Ecto neural progenitor cell (in vitro differentiated cells): ENCODE results near the gene TBC1D22A.

Source experiments
- DNase-seq: peaks from one replicate; pipeline ENCODE4 v3.0.0-alpha.2; 2018; ENCODE audit warnings: low spot score

The TBC1D22A gene

DNA sequence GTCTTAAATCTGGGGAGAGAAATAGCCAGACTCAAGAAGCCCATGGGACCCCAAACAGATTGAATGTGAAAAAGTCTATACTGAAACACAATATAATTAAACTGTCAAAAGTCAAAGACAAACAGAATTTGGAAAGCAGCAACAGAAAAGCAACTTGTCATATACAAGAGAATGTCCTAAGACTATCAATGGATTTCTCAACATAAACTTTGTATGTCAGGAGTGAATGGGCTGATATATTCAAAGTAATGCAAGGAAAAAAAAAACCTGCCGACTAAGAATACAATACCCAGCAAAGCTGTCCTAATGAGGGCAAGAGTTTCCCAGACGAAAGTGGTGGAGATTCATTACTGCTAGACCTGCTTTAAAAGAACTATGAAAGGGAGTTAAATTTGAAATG lies 73.2 kb downstream of the TBC1D22A start:
- DNase-seq = no peak

DNA sequence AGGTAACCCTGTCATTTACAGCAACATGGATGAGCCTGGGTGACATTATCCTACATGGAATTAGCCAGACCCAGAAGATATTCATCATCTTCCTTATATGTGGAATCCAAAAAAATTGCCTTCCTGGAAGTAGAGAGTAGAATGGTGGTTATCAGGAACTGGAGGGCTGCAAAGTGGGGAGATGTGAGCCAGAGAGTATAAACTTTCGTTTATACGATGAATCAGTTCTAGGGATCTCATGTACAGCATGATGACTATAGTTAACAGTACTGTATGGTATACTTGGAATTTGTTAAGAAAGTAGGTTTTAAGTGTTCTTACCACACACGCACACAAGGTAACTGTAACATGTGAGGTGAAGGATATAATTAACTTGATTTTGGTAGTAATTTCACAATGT lies 79.1 kb downstream of the TBC1D22A start:
- no peak for DNase-seq

DNA sequence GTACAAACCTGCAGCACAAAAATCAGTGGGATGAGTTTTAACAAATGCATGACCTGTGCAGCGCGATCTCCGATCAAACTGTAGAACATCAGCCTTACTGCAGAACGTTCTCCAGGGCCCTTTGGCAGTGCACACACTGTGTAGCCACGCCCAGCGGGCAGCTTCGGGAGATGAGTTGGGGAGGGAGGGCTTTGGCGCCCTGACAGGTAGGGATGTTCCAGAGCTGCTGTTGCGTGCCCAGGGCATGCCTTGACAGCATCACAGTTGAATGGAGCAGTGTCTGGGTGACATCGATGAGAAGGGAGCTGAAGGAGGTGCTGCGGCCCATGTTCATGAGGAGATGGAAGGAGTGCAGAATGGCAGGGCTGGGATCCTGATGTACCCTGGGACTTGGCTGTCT lies 80.2 kb downstream of the TBC1D22A start:
- DNase-seq = no peak

DNA sequence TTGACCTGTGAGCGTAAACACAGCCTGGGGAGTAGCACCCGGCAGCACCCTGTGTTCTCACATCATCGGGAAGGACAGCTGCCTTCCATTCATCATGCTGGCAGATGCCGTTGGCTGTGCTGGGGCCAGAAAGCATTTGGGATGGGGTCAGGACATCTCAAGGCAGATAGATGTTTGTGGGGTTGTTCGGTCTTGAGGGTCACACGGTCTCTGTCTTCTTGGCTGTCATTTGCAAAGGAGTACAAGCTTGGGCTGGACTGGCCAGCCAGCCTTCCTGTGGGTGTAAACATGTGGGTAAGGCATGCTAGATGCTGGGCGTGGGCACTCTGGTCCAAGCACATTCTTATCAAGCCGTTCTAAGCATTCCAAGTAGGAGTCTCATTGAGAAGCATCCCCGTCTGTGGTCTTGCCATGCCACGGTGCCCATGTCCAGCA lies 81.4 kb downstream of the TBC1D22A start:
- no peak for DNase-seq

DNA sequence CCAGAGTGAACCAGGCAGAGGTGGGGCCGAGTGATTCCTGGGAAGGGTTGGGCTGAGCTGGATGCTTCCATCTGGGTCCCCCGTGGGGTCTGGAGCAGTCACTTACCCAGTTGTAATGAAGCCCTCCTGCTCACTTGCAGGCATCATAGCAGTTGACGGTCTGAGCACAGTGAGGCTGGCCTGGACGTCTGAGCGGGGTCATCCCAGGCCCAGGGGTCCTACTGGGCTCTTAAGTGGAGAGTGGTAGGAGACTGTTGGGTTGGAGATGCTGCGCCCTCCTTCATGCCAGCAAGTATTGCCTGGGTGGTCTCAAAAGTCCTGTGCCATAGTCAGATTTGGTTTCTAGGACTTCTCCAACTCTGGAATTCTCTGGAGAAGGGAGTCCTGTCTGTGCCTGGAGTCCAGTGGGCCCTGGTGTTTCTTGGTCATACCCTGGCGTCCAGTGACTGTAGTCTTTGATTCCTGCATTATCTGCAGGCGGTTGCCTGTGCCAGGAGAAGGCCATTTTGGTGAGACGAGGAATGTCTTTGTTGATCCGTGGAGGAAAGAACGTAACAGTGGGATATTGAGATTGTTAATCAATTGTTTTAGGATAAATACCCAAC lies 82.3 kb downstream of the TBC1D22A start:
- DNase-seq = no peak

DNA sequence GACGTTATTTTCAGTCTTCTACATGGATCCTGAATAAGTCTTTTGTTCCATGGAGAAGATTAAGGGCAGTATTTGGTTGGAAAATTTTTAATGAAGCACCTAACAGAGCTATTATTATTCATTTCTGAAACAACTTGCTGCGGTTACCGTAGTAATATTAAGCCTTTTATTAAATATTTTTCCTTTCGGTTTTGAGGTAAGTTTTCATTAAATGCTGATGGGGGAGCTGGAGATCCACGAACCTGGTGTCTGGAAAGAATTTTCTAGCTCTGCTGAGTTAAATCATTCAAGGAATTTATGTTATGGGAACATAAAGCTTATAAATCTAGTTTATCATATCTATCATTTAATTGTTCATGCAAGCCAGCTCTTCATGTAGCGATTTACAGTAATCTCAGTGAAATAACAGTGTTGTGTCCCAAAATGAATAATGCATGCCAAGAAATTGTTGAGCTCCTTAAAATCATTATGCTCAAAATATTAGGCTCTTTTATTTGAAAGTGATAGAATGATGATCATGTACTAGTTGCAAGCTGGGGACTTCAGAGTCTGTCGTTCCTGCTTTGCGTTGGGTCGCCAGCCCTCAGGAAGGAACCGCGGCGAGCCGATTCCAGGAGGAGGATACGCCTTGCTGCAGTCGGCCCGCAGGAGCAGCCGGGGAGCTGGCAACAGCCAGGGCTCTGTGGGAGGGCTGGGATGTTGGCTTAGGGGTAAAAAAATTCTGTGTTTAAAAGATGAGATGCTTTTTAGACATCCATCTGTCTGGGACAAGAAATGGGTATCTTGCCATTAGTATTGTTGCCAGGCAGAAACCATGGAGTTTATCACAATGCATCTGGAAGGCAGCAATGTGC lies 83.1 kb downstream of the TBC1D22A start:
- DNase-seq = no peak

DNA sequence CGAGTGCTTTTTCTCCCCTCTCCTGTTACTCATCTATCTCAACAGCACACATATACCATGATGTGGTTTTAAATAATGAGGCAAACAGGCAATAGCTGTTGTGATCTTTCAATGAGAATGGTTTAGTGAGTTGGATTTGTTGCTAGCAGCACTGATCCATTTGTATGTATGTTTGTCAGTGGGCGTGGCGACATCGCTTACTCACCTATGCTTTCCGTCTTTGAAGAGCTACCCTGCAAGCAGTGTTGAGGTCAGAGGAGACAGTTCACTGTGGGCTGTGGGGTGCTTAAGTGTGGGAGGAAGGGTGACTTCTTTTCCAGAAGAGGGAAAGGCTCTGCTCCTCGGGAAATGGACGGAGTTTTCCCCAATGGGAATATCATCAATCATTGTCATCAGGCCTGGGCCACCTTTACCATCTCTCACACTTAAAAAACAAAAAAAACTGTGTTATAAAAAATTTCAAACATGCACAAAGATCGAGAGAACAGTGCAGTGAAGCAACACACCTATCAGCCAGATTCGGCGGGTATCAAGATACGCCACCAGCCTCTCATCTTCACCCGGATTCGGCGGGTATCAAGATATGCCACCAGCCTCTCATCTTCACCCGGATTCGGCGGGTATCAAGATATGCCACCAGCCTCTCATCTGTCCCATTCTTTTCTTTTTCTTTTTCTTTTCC lies 83.8 kb downstream of the TBC1D22A start:
- DNase-seq = no peak

DNA sequence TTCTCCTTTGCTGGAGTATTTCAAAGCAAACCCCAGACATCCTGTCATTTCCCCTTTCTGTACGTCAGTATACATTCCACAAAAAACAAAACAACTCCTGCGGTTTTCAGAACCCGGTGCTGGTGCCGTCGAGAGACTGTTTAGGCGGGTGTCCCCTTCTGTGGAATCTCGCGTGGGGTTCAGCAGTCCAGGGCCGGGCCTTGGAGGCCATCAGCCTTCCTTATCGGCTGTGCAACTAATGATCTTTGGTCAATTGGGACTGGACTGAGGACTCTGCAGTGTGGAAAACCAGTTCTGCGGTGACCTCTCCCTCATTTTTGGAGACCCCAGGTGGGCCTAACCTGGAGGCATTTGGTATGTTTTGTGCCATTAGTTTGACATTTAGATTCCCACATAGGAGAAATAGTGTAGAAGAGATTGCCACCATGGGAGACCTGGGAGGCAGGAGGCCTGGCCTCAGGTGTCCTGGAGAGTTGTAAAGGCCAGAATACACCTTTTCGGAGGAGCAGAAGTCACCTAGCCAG lies 84.4 kb downstream of the TBC1D22A start:
- no peak for DNase-seq

DNA sequence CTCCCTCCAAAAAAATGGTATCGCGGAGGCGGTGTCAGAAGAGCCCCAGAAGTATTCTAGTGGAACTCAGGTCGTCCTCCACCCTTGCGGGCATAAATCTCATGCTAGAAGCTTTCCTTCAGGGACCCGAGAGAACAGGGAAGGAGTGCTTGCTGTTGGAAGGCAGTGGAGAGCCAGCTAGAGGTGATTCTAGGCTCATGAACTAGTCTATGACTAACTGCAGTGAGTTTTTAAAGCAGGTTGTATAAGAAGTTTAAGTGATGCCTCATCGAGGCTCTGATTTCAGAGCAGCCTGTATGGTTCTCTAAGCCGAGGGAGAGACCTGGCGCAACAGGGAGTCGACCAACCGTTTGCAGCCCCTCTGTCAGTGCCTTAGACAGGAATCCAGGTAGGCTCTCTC lies 85.7 kb downstream of the TBC1D22A start:
- DNase-seq = no peak

DNA sequence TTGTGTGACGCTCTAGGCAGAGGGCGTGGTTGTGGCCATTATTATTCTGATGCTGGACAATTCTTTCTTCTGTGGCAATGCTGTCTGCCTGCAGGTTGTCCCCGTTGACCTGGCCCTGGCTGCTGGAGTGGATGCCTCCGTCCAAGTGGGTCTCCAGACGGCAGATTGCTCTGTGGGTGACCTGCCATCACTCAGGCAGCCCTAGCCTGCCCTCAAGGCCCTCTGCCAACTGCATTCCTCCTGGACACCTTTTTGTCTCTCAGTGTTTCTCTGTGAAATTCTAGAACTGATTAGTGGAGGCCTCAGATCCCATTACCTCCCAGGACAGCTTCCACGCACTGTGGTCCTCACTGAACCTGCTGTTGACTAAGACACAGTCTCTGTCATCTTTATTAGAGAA lies 86.7 kb downstream of the TBC1D22A start:
- no peak for DNase-seq

DNA sequence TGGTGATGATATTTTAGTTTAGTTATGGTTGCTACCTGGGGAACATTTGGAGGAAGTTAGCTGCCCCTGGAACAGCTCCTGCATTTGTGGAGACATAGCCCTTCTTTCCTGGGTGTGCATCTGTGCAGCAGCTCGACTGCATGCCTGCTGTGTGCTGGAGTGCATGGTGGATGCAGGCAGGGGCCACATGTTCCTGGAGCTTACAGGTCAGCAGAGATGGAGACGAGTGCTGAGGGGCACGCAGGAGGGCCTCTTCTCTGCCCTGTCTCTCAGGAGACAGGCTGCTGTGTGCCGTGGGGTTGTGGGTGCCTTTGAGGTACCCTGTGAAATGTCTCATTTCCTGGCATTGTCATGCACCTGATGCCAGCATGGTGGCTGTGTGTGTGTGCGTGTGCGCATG lies 87.5 kb downstream of the TBC1D22A start:
- DNase-seq = no peak

DNA sequence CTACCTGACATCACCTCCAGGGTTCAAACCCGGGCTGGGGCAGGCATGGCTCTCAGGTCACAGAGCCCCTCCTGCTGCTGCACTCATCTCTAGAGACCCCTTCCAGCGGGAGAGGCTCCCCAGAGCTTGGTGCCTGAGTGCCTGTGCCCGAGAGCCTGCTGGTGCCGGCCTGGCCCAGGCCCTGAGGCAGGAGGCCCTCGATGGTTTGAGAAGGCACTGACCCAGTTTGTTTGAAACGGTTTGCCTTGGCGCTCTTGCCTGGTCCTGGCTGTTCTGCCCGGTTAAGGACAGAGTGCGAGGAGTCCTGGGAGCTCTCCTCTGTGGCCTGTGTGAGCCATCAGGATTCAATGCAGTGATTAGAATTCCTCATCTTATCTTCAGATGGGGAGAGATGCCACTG lies 88.9 kb downstream of the TBC1D22A start:
- no peak for DNase-seq

DNA sequence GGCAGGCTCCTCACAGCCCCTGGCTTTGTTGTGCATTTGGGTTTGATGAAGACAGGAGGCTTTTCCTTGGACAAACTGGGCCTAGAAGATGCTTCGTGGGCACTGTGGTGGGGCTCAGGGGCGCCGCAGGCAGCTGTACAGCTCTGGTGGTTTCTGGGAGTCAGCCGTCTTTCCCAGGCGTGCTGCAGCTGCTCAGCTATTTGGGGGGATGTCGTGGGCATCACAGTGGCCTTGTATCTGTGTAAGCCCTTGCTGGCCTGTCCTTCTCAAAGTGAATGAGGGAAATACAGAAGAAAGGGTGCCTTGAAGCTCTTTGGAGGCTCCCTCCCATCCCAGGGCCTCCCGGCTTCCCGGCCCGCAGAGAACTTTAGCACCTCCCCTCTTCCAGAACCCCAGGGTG lies 89.5 kb downstream of the TBC1D22A start:
- DNase-seq = no peak

DNA sequence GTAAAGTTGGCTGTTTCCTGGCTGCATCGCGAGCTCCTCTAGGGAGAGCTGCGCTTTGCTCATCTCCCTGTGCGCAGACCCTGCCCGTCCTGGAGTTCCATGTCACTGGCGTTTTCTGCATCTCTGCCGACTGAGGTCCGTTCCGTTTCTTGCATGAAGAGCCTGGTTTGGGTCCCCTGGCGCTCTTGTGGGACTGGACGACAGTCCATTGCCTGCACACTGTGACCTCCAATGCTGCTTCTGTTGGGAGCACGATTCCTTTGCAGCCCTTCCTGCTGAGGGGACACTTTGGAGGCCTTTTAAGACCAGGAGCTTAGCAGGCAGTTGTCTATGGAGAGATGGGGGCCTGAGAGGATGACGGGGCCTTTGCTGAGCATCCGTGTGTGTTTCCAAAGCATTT lies 90.3 kb downstream of the TBC1D22A start:
- DNase-seq = no peak

DNA sequence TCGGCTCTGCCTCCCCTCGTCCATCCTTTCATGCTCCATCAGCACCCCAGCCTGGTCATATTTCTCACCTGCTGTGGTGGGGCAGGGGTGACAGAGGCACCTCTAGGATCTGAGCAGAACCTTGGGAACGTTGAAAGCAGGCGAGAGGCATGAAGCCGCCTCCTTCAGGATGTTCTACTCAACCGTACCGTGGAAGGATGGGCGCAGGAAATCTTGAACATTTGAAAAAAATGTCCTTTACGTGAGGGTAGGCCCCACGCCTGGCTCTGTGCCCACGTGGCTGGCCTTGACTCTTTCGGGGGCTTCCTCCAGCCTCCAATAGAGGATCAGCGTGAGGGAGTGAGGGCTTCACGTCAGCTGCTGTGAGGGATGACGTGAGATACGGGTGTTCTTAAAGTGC lies 90.7 kb downstream of the TBC1D22A start:
- no peak for DNase-seq

DNA sequence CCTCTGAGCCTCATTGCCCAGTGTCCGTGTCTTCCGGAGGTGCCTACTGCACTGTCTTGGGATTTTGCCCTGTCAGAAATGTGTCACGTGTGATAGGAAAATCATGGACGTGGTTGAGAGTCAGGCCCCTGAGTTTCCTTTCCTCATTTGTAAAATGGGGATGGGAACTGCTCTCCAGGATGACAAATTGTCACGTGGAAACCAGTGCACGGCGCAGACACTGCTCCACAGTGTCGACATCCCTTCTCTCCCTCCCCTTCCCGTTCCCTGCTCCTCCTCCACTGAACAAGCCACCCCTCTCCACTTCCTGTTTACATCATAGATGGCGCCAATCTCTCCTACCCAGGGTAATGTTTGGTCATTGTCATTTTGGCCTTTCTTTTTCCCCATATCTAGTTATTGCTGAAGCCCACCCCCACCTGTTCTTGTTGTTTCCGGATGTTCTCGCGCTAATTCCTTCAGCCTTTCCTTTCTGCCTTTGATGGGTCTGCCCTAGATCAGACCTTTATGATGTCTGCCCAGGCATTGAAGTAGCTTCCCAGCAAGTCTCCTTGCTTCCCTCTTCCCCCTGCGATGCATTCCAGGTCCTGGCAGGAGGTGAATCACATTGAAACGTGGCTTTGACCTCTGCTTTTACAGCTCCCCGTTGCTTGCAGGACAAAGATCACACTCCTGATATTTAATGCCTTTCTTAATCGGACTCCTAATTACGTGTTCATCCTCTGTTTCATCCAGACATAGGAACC lies 91.8 kb downstream of the TBC1D22A start:
- no peak for DNase-seq

DNA sequence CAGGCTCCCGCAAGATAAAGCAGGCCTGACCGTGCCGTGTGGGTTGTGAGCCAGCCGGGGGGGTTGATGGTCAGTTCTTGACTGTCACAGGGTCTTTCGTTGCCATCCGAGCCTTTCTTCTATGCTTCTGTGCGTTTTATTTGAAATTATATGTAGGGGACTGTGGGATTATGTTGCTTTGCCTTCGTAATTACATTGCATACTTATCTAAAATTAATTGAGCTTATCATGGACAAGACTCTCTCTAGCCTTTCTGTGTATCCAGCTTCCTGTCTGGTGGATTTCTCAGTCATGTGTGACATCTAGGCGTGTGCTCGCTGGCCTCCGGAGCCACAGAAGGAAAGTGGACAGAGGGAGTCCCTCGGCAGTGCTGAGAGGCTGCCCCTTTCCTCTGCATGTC lies 93.2 kb downstream of the TBC1D22A start:
- no peak for DNase-seq

DNA sequence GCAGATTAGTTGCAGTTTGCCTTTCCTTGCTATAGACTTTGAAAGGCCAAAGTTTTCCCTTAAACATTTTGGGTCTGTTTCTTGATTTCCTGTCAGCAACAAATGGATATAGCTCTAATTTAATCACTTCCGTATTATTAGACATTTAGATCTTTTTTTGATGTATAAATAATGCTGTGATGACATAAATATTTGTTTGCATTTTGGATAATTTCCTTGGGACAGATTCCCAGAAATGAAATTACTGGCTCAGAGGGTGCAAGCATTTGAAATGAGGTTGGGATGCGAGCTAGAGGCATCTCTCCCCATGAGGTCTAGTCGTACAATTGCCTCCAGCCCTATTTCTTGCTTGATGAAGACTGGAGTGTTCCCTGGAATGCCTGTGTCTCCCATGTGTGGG lies 94.2 kb downstream of the TBC1D22A start:
- DNase-seq = no peak

DNA sequence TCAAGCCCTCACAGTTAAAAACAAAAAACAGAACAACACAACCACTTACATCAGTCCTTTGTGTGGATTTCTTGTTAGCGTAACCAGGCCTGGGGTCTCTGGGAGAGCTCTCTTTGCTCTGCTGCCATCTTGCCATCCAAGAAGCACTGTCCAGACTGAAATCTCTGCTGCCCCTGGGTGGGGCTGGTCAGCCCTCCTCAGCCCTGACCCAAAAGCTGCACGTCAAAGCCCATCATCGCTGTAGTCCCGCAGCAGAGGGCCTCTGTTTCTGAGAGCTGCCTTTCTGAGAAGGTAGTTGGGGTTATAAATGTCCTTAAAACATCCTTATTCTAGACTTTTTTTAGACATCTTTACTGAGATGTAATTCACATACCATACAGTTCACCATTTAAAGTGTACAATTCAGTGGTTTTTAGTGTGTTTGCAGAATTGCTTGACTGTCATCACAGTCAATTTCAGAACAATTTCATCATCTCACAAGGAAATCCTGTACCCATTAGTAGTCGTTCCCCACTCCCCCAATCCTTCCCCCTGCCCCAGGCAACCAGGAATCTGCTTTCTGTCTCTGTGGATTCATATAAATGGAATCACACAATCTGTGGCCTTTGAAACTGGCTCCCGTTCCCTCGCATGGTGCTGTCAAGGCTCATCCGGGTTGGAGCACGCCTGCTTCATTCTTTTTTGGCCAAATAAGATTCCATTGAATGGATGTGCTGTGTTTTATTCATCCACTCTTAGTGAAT lies 94.9 kb downstream of the TBC1D22A start:
- DNase-seq = no peak

DNA sequence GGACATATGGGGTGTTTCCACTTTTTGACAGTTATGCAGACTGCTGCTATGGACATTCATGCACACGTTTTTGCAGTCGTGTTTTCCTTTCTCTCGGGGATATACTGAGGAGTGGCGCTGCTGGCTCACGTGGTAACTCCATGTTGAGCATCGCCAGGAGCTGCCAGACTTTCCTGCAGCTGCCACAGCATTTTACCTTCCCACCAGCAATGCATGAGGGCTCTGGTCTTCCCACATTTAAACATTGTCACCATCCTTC lies 95.4 kb downstream of the TBC1D22A start:
- DNase-seq = no peak

DNA sequence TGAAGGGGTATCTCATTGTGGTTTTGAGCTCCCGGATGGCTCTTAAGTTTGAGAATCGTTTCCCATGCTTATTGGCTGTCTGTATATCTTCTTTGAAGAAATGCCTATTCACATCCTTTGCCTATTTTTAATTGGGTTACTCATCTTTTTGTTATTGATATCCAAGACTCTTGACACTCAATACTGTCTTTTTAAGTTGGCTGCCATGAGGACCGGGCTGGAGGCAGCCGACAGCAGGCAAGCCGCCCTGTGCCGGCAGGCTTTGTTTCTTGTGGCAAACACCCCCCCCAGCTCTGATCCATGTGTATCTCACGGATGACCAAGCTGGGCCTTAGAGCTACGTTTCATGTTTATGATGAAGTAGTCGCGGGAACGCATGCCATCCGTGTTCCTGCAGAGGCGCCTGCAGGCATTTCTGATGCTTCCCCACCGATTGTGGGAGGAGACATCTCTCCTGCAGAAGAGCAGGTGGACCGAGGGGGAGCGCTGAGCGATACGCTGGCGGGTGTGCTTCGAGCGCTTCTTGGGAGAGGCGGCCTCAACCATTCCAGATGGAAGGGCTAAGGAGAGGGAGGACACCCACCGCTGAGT lies 95.8 kb downstream of the TBC1D22A start:
- no peak for DNase-seq

DNA sequence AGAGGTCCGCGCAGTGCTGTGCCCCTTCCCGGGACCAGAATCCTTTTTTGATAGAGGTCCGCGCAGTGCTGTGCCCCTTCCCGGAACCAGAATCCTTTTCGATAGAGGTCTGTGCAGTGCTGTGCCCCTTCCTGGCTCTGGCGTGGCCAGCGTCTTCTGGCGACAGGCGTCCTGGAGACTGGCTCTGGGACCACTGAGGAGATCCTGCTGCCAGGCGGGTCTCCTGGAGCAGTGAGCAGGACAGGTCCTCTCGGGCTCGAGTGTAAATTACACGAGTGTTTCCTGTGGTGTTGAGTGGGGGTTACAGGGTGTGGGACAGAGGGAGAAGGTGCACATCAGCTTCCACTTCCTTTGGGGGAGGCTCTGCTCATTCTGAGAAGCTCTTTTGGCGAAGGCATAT lies 98.1 kb downstream of the TBC1D22A start:
- DNase-seq = no peak
